Stimulated activated CD8-positive, alpha-beta memory T cell treated with anti-CD3 and anti-CD28 coated beads, Interleukin-12 subunit alpha, Interleukin-12 subunit beta, amount 100 ng/mL, for 24 hours (primary cell): Measurements from ENCODE around the gene CCDC54.
"Not testable (repeated sequence)": the region's sequence is repeated elsewhere in the genome, so short reads cannot be mapped to it uniquely, and the experiment has no call there.

Experiments
- DNase-seq: peaks from one replicate; pipeline ENCODE4 v3.0.0-alpha.2; 2020; ENCODE audit errors: extremely low read depth

CCDC54 gene

DNA sequence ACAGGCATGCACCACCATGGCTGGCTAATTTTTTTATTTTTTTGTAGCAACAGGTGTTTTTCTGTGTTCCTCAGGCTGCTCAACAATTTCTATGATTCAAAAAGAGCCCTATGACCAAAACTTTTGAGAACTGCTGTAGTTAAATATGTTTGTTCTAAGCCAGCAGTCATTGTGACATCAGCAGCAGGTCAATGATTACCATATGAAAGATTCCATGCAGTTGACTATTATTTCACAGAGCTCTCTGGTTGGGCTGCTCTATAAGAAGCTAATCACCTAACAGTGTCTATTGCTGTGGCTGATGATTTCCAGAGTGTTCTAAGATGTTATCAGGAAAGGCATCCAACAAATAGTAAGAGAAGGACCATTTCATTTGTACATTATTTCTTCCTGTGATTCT, at the start of gene CCDC54:
TSS of gene CCDC54 (plus strand) at position 289 of the 400 bp plus-strand sequence. CDS start 149 bp downstream, outside the sequence.
- no peak for DNase-seq

DNA sequence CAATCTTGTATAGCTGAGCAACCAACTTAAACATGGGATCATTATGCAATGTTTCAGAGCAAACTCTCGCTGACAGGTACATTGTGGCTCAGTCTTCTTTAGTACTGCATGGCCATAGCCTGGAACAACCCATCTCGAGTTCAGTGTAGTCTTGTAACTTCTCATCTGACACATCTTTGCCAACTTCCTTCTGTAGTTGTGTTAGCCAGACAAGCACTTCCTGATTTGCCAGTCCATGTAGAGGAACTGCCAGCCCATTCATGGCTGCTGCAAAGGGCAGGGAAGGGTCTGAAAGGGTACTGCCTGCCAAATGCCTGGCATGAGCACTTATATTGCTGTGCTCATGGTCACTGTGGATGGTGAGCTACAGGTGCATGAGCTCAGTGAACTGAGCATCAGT, 49.2 kb upstream of the CCDC54 start:
- no peak for DNase-seq

- DNase-seq = no peak
Observed at GRCh38 chr3:107329088-107329487, 48.2 kb upstream of the CCDC54 start.

- not testable (repeated sequence) for DNase-seq
Observed at GRCh38 chr3:107339690-107340089, 37.5 kb upstream of the CCDC54 start.

- no peak for DNase-seq
Observed at GRCh38 chr3:107344722-107345121, 32.5 kb upstream of the CCDC54 start.

GRCh38 chr3:107345822-107346405, 31.3 kb upstream of the CCDC54 start:
- DNase-seq = no peak

GRCh38 chr3:107346564-107346963, 30.7 kb upstream of the CCDC54 start:
- no peak for DNase-seq

DNA sequence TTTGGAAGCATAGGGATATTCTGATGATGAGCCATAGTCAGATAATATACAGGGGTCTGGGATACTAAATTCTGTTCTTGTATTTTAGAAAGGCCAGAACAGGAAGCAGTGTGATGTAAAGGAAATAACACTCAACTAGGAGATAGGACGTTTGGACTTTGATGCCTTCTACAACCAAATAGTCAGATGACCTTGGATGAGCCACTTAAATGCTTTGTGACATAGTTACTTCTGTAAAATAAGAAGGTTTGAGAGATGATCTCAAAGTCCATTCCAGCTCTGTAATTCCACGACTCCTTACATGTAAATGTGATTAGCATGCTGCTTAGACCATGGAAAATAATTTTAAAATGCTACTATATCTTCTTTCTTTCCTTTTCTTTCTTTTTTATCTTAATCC, 29.5 kb upstream of the CCDC54 start:
- no peak for DNase-seq

DNA sequence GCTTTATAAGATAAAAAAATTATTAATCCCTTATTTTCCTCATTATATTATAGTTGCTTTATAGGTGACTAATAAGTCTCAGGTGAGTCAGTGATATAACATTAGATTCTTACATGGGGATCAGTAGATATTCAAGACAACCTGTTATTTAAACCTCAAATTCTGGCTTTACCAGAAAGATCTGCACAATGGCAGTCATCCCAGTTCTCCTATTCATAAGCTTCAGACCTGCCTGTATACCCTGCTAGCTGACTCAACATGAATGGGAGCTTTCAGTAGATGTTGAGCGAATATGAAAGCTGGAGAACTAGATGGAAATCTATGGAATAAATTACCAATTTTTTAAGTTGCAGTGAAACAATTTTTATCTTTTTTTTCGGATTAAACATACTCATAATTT, 20.5 kb upstream of the CCDC54 start:
- DNase-seq = no peak

- no peak for DNase-seq
Observed at GRCh38 chr3:107361633-107362032, 15.6 kb upstream of the CCDC54 start.

- no peak for DNase-seq
Observed at GRCh38 chr3:107365051-107365450, 12.2 kb upstream of the CCDC54 start.

GRCh38 chr3:107366766-107367165, 10.5 kb upstream of the CCDC54 start:
- no peak for DNase-seq

DNA sequence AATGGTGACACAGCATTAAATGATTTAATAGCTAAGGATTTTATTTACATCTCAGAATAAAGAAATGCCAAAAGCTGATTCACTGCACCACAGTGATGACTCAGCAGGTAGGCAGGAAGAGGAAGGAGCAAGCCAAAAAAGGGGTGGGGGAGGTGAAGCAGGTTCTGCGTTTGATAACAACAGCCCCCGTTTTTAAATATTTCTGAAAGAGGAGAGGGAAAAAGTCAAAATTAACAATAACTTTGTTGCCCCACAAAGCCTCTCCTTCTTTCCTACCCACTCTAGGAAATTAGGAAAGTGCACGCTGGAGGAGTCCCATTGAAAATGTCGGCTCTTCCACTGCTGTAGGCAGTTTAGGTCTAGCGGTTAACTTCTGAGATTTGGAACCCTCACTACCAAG, 9.9 kb upstream of the CCDC54 start:
- DNase-seq = no peak

DNA sequence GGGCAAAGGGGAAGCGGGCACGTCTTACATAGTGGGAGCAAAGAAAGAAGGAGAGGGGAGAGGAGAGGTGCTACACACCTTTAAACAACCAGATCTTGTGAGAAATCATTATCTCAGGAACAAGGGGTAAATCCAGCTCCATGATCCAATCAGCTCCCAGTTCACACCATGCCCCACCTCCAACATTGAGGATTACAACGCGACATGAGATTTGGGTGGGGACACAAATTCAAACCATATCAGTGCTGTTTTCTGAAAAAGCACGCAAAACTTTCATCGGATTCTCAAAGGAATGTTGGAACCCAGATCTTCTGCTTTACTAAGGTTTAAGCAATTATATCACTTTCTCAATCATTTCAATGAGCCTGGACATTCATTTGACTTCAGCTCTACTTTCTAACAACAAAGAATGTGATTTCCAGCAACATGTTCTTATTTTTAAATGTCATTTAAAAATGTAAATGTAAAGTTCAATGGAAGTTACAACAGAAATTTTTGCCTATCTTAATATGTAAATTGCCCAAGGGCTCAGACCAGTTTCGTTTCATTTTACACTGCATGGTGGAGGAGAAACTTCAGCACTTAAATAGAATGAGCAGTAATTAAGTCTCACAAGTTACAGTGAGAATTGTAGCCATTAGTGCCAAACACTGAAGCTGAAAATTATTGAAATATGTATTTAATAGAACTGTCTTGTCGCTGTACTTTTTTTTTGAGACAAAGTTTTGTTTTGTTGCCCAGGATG, 8.4 kb upstream of the CCDC54 start:
- DNase-seq = no peak

DNA sequence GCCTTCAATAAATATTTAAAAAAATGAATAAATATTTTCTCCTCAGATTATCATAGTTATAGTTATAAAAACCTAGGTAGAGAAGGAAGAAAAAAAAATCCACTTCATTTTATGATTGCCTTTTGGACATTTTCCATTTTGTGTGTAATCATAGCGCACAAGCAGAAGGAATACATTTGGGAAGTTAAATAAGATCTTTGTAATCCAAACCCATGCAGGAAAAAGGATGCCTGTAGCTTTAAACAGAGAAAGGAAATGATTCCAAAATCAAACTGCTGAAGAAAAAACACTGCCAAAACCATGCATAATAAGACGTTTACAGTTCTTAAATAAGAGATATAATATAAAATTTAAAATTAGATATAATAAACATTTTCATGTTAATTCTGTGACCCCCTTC, 7.4 kb upstream of the CCDC54 start:
- no peak for DNase-seq

DNA sequence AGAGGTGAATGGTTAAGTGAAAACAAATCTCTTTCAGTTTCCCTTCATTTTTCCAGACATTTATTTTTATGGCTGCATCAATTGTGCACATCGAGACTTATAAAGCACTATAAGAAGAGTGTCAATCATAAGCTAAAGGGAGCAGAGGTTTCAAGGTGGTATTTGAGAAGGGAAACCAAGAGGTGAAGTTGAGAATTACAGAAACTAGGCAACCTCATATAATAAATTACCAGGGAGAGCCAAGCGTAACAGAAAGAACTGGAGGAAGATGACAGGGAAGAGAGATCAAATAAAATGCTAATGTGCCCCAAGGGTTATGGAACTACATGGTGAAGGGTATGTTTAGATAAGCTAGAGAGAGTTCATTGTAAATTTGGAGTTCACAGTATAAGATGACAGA, 6.3 kb upstream of the CCDC54 start:
- DNase-seq = no peak

GRCh38 chr3:107372506-107372905, 4.7 kb upstream of the CCDC54 start:
- DNase-seq = no peak

DNA sequence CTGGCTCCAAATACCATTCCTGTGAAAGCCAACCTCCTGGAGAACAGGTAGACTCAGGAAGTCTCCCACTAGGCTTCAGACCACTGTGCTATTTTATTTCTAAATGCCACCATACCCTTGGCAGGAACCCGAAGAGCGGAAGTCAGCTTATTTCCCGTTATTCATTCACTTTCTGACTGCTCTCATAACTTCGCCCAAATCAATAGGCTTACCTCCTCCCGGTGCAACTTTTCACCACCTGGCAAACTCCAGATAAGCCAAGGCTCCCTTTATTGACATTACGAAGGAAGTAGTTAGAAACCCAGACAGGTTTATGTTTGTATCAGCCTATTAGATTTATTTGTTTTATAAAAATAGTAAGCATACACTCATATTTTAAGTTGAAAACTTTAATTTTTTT, 3.3 kb upstream of the CCDC54 start:
- no peak for DNase-seq

GRCh38 chr3:107375682-107376081, 1.6 kb upstream of the CCDC54 start:
- DNase-seq = no peak

- DNase-seq = no peak
Observed at GRCh38 chr3:107382631-107383030, 5.4 kb downstream of the CCDC54 start.

GRCh38 chr3:107384428-107384827, 7.2 kb downstream of the CCDC54 start:
- no peak for DNase-seq

GRCh38 chr3:107384907-107385306, 7.7 kb downstream of the CCDC54 start:
- DNase-seq = no peak

GRCh38 chr3:107387555-107387954, 10.3 kb downstream of the CCDC54 start:
- no peak for DNase-seq
